HCT116 (cell line): ENCODE measurements around the gene NAA16. TPM values are rescaled to one million over a fixed set of nuclear protein-coding genes. Genes with fewer than 3 reads are reported as not detected.

Experiments
- ATAC-seq: fragments of 200-7000 bp; cut with Tn5 transposase; 2 replicates; pipeline ENCODE4 v1.9.1; 2020; ENCODE audit warnings: mild to moderate bottlenecking, moderate library complexity
- Bru-seq: library from RNA; stranded (reverse); fragments of 400-500 nt; gene quantifications from one replicate; lab custom pipeline; 2021; lab: Mats Ljungman, UMichigan
- BruChase-seq, 2 experiments: library from RNA; stranded (reverse); fragments of 400-500 nt; gene quantifications; one replicate each; lab custom pipeline; 2021; lab: Mats Ljungman, UMichigan
- BruUV-seq: library from RNA; stranded (reverse); fragments of 400-500 nt; replicated peaks from 2 replicates; lab custom pipeline; 2021; lab: Mats Ljungman, UMichigan
- CTCF ChIA-PET: fragments of 300-600 bp; sonication (Branson Sonifier 250); formaldehyde crosslinking; loops from one replicate; lab custom pipeline; 2021; ENCODE audit warnings: antibody characterized with exemption; lab: Charles Lee
- POLR2A ChIA-PET: fragments of 300-600, 350-600 bp; sonication (Branson Sonifier 250); formaldehyde crosslinking; loops from one replicate; lab custom pipeline; 2021; ENCODE audit warnings: antibody characterized with exemption; lab: Charles Lee
- RAD21 ChIA-PET, 2 experiments: fragments of 300-600 bp; sonication (Branson Sonifier 250); formaldehyde crosslinking; loops; one replicate each; lab custom pipeline; 2023; ENCODE audit warnings: low total read pairs in 2 of 2; ENCODE audit not compliant: uncharacterized antibody in 2 of 2, unreplicated experiment in 2 of 2, low non-redundant PET in 1 of 2; lab: Charles Lee
- DNase-seq: peaks from one replicate; pipeline ENCODE4 v3.0.0-alpha.2; 2010; ENCODE audit warnings: low read depth, low spot score
- H2AFZ ChIP-seq: fragments of 200-600 bp; shearing (Covaris generic), sonication (generic); 2 replicates; pipeline ENCODE4 v1.6.1; 2017; ENCODE audit warnings: low read depth, mixed run types, mixed read lengths, antibody characterized with exemption, low read length; ENCODE audit not compliant: poor library complexity, severe bottlenecking
- H3K27ac ChIP-seq: 2 replicates; pipeline ENCODE4 v1.5.1; 2012; ENCODE audit warnings: low read depth, low read length
- H3K27me3 ChIP-seq: fragments of 200-600 bp; sonication (generic); 2 replicates; pipeline ENCODE4 v1.6.1; 2016; ENCODE audit warnings: mixed run types, low read length, mixed read lengths; ENCODE audit not compliant: insufficient read depth
- H3K36me3 ChIP-seq, 2 experiments: fragments of 200-500 bp in 1 of 2; fragments of 200-600 bp in 1 of 2; sonication (Bioruptor generic) in 1 of 2; sonication (generic) in 1 of 2; 2 replicates each; pipeline versions ENCODE4 v1.5.1 to v1.6.1; 2014 to 2016; ENCODE audit warnings: low read length in 2 of 2, inconsistent platforms in 1 of 2, mixed read lengths in 1 of 2, mixed run types in 1 of 2; ENCODE audit not compliant: insufficient read depth in 2 of 2, control insufficient read depth in 1 of 2
- H3K4me1 ChIP-seq, 2 experiments: fragments of 200-600 bp in 1 of 2; sonication (generic) in 1 of 2; 2 replicates each; pipeline versions ENCODE4 v1.5.1 to v1.6.1; 2012 to 2017; ENCODE audit warnings: low read length in 2 of 2, inconsistent platforms in 1 of 2, mild to moderate bottlenecking in 1 of 2, mixed read lengths in 1 of 2, mixed run types in 1 of 2, moderate library complexity in 1 of 2; ENCODE audit not compliant: insufficient read depth in 2 of 2, control insufficient read depth in 1 of 2
- H3K4me2 ChIP-seq: fragments of 200-600 bp; sonication (generic); 2 replicates; pipeline ENCODE4 v1.6.1; 2017; ENCODE audit warnings: mixed run types, low read length, mixed read lengths
- H3K4me3 ChIP-seq, 2 experiments: fragments of 200-600 bp in 1 of 2; sonication (generic) in 1 of 2; replicated peaks in 1 of 2; 2 replicates each; pipeline ENCODE4 v1.5.1; 2011 to 2016; ENCODE audit warnings: low read length in 2 of 2, control low read depth in 1 of 2, low read depth in 1 of 2, mild to moderate bottlenecking in 1 of 2, mixed read lengths in 1 of 2, mixed run types in 1 of 2
- H3K79me2 ChIP-seq: fragments of 200-600 bp; sonication (generic); 2 replicates; pipeline ENCODE4 v1.6.1; 2017; ENCODE audit warnings: mild to moderate bottlenecking, mixed run types, low read length, moderate library complexity, mixed read lengths; ENCODE audit not compliant: insufficient read depth
- H3K9ac ChIP-seq: fragments of 200-600 bp; sonication (generic); 2 replicates; pipeline ENCODE4 v1.6.1; 2016; ENCODE audit warnings: low read length, mixed read lengths
- H3K9me2 ChIP-seq: fragments of 200-600 bp; sonication (generic), shearing (Covaris generic); 2 replicates; pipeline ENCODE4 v1.6.1; 2017; ENCODE audit warnings: mixed run types, mild to moderate bottlenecking, moderate library complexity; ENCODE audit not compliant: insufficient read depth
- H3K9me3 ChIP-seq, 2 experiments: fragments of 200-500 bp in 1 of 2; fragments of 200-600 bp in 1 of 2; sonication (Bioruptor generic) in 1 of 2; sonication (generic) in 1 of 2; 2 replicates each; pipeline ENCODE4 v1.6.1; 2014 to 2017; ENCODE audit warnings: low read length in 2 of 2, mixed read lengths in 2 of 2, inconsistent platforms in 1 of 2, low read depth in 1 of 2, mild to moderate bottlenecking in 1 of 2, mixed run types in 1 of 2, moderate library complexity in 1 of 2; ENCODE audit not compliant: control insufficient read depth in 1 of 2, insufficient read depth in 1 of 2
- H4K20me1 ChIP-seq: fragments of 200-600 bp; sonication (generic), shearing (Covaris generic); 2 replicates; pipeline ENCODE4 v1.6.1; 2017; ENCODE audit warnings: mixed run types, mild to moderate bottlenecking, moderate library complexity; ENCODE audit not compliant: insufficient read depth
- CBX3 ChIP-seq: IDR thresholded peaks from 2 replicates; pipeline ENCODE4 v1.6.1; 2012; ENCODE audit warnings: low read depth
- EGR1 ChIP-seq: IDR thresholded peaks from 2 replicates; pipeline ENCODE4 v1.6.1; 2012; ENCODE audit warnings: low read depth
- ELF1 ChIP-seq: IDR thresholded peaks from 2 replicates; pipeline ENCODE4 v1.6.1; 2012; ENCODE audit warnings: low read depth, borderline replicate concordance
- JUND ChIP-seq: IDR thresholded peaks from 2 replicates; pipeline ENCODE4 v1.6.1; 2012
- POLR2A ChIP-seq: IDR thresholded peaks from 2 replicates; pipeline ENCODE4 v1.7.0; 2011; ENCODE audit warnings: borderline replicate concordance; ENCODE audit not compliant: insufficient read depth, insufficient read length; ENCODE audit errors: extremely low read depth
- POLR2AphosphoS5 ChIP-seq: IDR thresholded peaks from 2 replicates; pipeline ENCODE4 v1.6.1; 2011; ENCODE audit warnings: mild to moderate bottlenecking, low read depth, low read length, moderate library complexity
- SIN3A ChIP-seq: IDR thresholded peaks from 2 replicates; pipeline ENCODE4 v1.6.1; 2012; ENCODE audit warnings: low read depth
- SP1 ChIP-seq: IDR thresholded peaks from 2 replicates; pipeline ENCODE4 v1.6.1; 2012; ENCODE audit warnings: low read depth
- YY1 ChIP-seq: IDR thresholded peaks from 2 replicates; pipeline ENCODE4 v1.6.1; 2011; ENCODE audit warnings: low read length, low read depth, moderate library complexity, mild to moderate bottlenecking; ENCODE audit not compliant: insufficient replicate concordance; ENCODE audit errors: extremely low read depth
- ZFX ChIP-seq: fragments of 450-650 bp; IDR thresholded peaks from 2 replicates; pipeline ENCODE4 v1.6.1; 2017
- ZNF274 ChIP-seq: fragments of 200-500 bp; sonication (Bioruptor generic); IDR thresholded peaks from 2 replicates; pipeline ENCODE4 v1.6.1; 2014; ENCODE audit warnings: mild to moderate bottlenecking, low read depth, low read length, inconsistent platforms
- intact Hi-C: fragments of 100-400 bp; cut with micrococcal nuclease; formaldehyde crosslinking; loops from 2 replicates; pipeline ENCODE4 v1.10.0; 2022
- long read RNA-seq: library from polyadenylated mRNA; unstranded; transcript quantifications from one replicate; pipeline ENCODE4 v2.0.0, GENCODE V29; 2021; ENCODE audit not compliant: unreplicated experiment
- polyA plus RNA-seq: library from polyadenylated mRNA; unstranded; fragments of >200 nt; gene quantifications from 2 replicates; pipeline ENCODE4 v1.2.1, GENCODE V29; 2012; ENCODE audit warnings: missing spikeins
- total RNA-seq: library from RNA; stranded (reverse); gene quantifications from one replicate; pipeline ENCODE4 v1.2.1, GENCODE V29; 2021; ENCODE audit not compliant: unreplicated experiment
- TF ChIP-seq, protein P1 (sequence below), 3 experiments: fragments of 200-600 bp in 1 of 3; sonication (generic) in 1 of 3; IDR thresholded peaks in 2 of 3; conservative IDR thresholded peaks in 1 of 3; 2 replicates each; pipeline ENCODE4 v1.5.1; 2012 to 2017; ENCODE audit warnings: low read depth in 2 of 3, low read length in 2 of 3, antibody characterized with exemption in 1 of 3, borderline replicate concordance in 1 of 3, control low read depth in 1 of 3, mild to moderate bottlenecking in 1 of 3, mixed read lengths in 1 of 3, mixed run types in 1 of 3, moderate library complexity in 1 of 3; ENCODE audit not compliant: insufficient read depth in 1 of 3
- TF ChIP-seq, protein P2 (sequence below): IDR thresholded peaks from 2 replicates; pipeline ENCODE4 v1.6.1; 2011; ENCODE audit warnings: mild to moderate bottlenecking, low read length, moderate library complexity; ENCODE audit not compliant: insufficient replicate concordance; ENCODE audit errors: extremely low read depth
- TF ChIP-seq, protein P3 (sequence below): IDR thresholded peaks from 2 replicates; pipeline ENCODE4 v1.6.1; 2012; ENCODE audit warnings: low read depth
- TF ChIP-seq, protein P4 (sequence below): IDR thresholded peaks from 2 replicates; pipeline ENCODE4 v1.6.1; 2012

The NAA16 gene
- 19.1 TPM for total RNA-seq
- 3.3 and 4.0 TPM in 2 replicates for polyA plus RNA-seq
- percentile 85 among the genes with signal in this experiment for Bru-seq, nascent RNA
- percentile 73 among the genes with signal in this experiment for BruChase-seq, experiment 1, labeled RNA remaining after a 6-hour chase
- percentile 75 among the genes with signal in this experiment for BruChase-seq, experiment 2, labeled RNA remaining after a 2-hour chase
- long read RNA-seq, full-length matches to known transcripts: 2 of 18 reads
- long read RNA-seq, partial matches to known transcripts: 8 of 18 reads
- long read RNA-seq, other reads (novel, unspliced or antisense): 8 of 18 reads

DNA sequence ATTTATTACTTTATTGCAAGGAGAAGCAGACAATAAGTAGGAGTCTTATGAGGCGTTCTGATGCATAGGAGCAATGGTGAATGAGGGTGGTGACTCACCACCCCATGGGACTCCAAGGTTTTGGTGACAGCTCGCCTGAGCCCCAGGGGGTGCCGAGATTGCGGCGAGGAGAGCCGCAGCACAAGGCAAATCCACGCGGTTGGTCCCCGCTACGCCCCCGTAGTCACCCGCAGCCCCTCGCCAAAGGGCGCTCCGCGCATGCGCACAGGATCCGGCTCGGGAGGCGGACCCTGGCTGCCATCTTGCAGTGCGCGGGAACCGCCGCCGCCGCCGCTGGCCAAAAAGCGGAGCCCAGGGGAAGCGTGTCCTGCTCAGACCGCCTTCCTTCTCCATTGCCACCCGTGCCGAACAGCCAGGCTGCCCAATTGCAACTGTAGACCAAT, at the start of gene NAA16:
NAA16 (plus strand) TSS at position 305 of the 443 bp plus-strand sequence. CDS start 262 bp downstream, outside the sequence.
- POLR2A ChIA-PET: no interaction called here
- peak; percentile 77 for DNase-seq
- Histone ChIP-seq H3K4me2 (peak within 1 kb of the TSS; percentile 80), H3K4me3 (peak within 1 kb of the TSS; percentile 77 to 98), H3K9me2 (no peaks in the 10 kb centered on the region), H3K36me3 (no peaks in the 10 kb centered on the region), H3K9ac (peak within 1 kb of the TSS; percentile 96), H3K27ac (peak within 1 kb of the TSS; percentile 95), H3K9me3 (no peaks in the 10 kb centered on the region), H4K20me1 (0 out of 2 replicates have a peak, but pooled peaks cover 6% of the 10 kb centered on the region), H3K4me1 (peaks cover 5 to 12% of the 10 kb centered on the region in 2 experiments; a peak in 3 of 4 replicates), H2AFZ (peak within 1 kb of the TSS; percentile 92), H3K79me2 (peaks cover 48% of the 10 kb centered on the region), H3K27me3 (no peaks in the 10 kb centered on the region)
- RAD21 ChIA-PET: no interaction called here
- CTCF ChIA-PET: no interaction called here
- intact Hi-C loops: no loop called here
- no TSS peak for BruUV-seq
- peak; percentile 87 for ATAC-seq
- TF ChIP-seq, protein P1, sequence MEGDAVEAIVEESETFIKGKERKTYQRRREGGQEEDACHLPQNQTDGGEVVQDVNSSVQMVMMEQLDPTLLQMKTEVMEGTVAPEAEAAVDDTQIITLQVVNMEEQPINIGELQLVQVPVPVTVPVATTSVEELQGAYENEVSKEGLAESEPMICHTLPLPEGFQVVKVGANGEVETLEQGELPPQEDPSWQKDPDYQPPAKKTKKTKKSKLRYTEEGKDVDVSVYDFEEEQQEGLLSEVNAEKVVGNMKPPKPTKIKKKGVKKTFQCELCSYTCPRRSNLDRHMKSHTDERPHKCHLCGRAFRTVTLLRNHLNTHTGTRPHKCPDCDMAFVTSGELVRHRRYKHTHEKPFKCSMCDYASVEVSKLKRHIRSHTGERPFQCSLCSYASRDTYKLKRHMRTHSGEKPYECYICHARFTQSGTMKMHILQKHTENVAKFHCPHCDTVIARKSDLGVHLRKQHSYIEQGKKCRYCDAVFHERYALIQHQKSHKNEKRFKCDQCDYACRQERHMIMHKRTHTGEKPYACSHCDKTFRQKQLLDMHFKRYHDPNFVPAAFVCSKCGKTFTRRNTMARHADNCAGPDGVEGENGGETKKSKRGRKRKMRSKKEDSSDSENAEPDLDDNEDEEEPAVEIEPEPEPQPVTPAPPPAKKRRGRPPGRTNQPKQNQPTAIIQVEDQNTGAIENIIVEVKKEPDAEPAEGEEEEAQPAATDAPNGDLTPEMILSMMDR (IDR thresholded peaks at IDR 0.05 in 2 of 3, conservative IDR thresholded peaks at IDR 0.05 in 1 of 3; ENCODE audit: borderline replicate concordance in 1 of 3, insufficient read depth in 1 of 3, low read depth in 2 of 3, low read length in 2 of 3): no peak
- TF ChIP-seq, protein P2, sequence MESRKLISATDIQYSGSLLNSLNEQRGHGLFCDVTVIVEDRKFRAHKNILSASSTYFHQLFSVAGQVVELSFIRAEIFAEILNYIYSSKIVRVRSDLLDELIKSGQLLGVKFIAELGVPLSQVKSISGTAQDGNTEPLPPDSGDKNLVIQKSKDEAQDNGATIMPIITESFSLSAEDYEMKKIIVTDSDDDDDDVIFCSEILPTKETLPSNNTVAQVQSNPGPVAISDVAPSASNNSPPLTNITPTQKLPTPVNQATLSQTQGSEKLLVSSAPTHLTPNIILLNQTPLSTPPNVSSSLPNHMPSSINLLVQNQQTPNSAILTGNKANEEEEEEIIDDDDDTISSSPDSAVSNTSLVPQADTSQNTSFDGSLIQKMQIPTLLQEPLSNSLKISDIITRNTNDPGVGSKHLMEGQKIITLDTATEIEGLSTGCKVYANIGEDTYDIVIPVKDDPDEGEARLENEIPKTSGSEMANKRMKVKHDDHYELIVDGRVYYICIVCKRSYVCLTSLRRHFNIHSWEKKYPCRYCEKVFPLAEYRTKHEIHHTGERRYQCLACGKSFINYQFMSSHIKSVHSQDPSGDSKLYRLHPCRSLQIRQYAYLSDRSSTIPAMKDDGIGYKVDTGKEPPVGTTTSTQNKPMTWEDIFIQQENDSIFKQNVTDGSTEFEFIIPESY: no peak
- TF ChIP-seq, protein P3, sequence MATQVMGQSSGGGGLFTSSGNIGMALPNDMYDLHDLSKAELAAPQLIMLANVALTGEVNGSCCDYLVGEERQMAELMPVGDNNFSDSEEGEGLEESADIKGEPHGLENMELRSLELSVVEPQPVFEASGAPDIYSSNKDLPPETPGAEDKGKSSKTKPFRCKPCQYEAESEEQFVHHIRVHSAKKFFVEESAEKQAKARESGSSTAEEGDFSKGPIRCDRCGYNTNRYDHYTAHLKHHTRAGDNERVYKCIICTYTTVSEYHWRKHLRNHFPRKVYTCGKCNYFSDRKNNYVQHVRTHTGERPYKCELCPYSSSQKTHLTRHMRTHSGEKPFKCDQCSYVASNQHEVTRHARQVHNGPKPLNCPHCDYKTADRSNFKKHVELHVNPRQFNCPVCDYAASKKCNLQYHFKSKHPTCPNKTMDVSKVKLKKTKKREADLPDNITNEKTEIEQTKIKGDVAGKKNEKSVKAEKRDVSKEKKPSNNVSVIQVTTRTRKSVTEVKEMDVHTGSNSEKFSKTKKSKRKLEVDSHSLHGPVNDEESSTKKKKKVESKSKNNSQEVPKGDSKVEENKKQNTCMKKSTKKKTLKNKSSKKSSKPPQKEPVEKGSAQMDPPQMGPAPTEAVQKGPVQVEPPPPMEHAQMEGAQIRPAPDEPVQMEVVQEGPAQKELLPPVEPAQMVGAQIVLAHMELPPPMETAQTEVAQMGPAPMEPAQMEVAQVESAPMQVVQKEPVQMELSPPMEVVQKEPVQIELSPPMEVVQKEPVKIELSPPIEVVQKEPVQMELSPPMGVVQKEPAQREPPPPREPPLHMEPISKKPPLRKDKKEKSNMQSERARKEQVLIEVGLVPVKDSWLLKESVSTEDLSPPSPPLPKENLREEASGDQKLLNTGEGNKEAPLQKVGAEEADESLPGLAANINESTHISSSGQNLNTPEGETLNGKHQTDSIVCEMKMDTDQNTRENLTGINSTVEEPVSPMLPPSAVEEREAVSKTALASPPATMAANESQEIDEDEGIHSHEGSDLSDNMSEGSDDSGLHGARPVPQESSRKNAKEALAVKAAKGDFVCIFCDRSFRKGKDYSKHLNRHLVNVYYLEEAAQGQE: no peak
- no peak for TF ChIP-seq ZNF274
- TF ChIP-seq ELF1: no peak
- TF ChIP-seq ZFX: no peak
- TF ChIP-seq YY1: peak; percentile 88
- TF ChIP-seq CBX3: 0 out of 2 replicates have a peak, but pooled peaks have one; percentile 24
- TF ChIP-seq SIN3A: peak; percentile 62
- TF ChIP-seq, protein P4, sequence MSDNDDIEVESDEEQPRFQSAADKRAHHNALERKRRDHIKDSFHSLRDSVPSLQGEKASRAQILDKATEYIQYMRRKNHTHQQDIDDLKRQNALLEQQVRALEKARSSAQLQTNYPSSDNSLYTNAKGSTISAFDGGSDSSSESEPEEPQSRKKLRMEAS: peak; percentile 81; the same call in 1 of the 2 replicates
- TF ChIP-seq EGR1: peak; percentile 92
- peak; percentile 50; the same call in 1 of the 2 replicates for TF ChIP-seq SP1
- peak; percentile 88 for TF ChIP-seq POLR2AphosphoS5
- TF ChIP-seq POLR2A: peak; percentile 72
- TF ChIP-seq JUND: no peak
- TF ChIP-seq, all 23 proteins: peak for 8
